Measurements from ENCODE around the gene CYRIA. TPM values are rescaled to one million over a fixed set of nuclear protein-coding genes. Genes with fewer than 3 reads are reported as not detected.

Gene CYRIA
- total RNA-seq, 2 experiments from 2014 or later = 0.05 to 0.10 TPM

GRCh38 chr2:16640001-16640700 lies 25.5 kb downstream of the CYRIA start:
- H3K27ac Mint-ChIP-seq = no peak overlapping the region
- POLR2A ChIA-PET = no interaction called here
- H3K27me3 Mint-ChIP-seq = peaks cover under 1% of the 10 kb centered on the region
- CTCF ChIA-PET = no interaction called here
- no peak for DNase-seq
- no peak overlapping the region for H3K4me3 Mint-ChIP-seq
- H3K9me3 Mint-ChIP-seq = no peaks in the 10 kb centered on the region
- peaks cover 9% of the 10 kb centered on the region for H3K4me1 Mint-ChIP-seq
- H3K36me3 Mint-ChIP-seq (ENCODE audit: low read depth) = no peaks in the 10 kb centered on the region

DNA sequence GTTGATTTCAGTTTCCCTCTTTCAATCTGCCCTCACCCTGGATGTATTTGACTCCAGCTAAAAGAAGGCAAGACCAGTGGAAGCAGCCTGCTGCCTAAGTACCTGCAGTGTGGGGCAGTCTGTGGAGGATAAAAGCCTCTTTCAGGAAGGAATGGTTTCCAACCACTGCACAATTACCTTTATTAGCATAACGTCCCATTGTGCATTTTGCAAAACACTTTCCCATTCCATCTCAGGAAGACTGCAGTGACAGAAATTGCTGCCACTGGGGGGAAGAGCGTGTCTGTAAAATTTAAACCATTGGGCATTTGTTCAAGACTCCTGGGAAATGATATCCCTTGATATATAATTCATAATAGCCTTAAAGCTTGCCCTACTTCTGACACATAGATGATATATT lies 26.2 kb downstream of the CYRIA start:
- Mint-ChIP-seq H3K4me1 (peaks cover 9% of the 10 kb centered on the region), H3K27ac (no peak overlapping the region), H3K36me3 (ENCODE audit: low read depth) (no peaks in the 10 kb centered on the region), H3K9me3 (no peaks in the 10 kb centered on the region), H3K27me3 (peaks cover 3% of the 10 kb centered on the region), H3K4me3 (no peak overlapping the region)
- ChIA-PET POLR2A (no interaction called here), CTCF (no interaction called here)
- no peak for DNase-seq

DNA sequence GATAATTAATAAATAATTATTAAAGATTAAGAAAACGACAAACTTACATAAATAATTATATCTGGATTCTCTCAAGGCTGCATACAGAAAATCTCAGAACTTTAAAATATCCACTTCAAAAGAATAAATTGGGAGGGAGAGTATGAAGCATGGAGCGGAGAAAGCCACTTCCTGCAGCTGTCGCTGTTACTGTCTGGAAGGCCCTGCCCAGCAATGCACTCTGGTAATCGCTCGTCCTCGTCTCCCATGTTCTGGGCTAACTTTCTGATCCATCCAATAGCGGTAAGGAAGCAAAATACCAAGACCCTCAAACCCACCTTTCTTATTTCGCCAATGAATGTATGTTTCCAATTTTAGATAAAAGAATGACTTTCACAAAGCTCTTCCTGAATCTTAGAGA lies 26.7 kb downstream of the CYRIA start:
- no peak for DNase-seq
- no peak overlapping the region for H3K4me3 Mint-ChIP-seq
- ChIA-PET CTCF (no interaction called here), POLR2A (no interaction called here)
- no peaks in the 10 kb centered on the region for H3K36me3 Mint-ChIP-seq (ENCODE audit: low read depth)
- H3K4me1 Mint-ChIP-seq = peaks cover 9% of the 10 kb centered on the region
- peaks cover 3% of the 10 kb centered on the region for H3K27me3 Mint-ChIP-seq
- no peak overlapping the region for H3K27ac Mint-ChIP-seq
- H3K9me3 Mint-ChIP-seq = no peaks in the 10 kb centered on the region

GRCh38 chr2:16637304-16637703 lies 28.3 kb downstream of the CYRIA start:
- Mint-ChIP-seq H3K4me3 (no peak overlapping the region), H3K9me3 (no peaks in the 10 kb centered on the region), H3K36me3 (ENCODE audit: low read depth) (no peaks in the 10 kb centered on the region), H3K27ac (no peak overlapping the region), H3K4me1 (peaks cover 9% of the 10 kb centered on the region), H3K27me3 (peaks cover 3% of the 10 kb centered on the region)
- ChIA-PET POLR2A (no interaction called here), CTCF (no interaction called here)
- no peak for DNase-seq

- no peaks in the 10 kb centered on the region for H3K36me3 Mint-ChIP-seq (ENCODE audit: low read depth)
- POLR2A ChIA-PET = no interaction called here
- no peak overlapping the region for H3K4me3 Mint-ChIP-seq
These were observed 29.6 kb downstream of the CYRIA start for GRCh38 chr2:16635791-16636699.

DNA sequence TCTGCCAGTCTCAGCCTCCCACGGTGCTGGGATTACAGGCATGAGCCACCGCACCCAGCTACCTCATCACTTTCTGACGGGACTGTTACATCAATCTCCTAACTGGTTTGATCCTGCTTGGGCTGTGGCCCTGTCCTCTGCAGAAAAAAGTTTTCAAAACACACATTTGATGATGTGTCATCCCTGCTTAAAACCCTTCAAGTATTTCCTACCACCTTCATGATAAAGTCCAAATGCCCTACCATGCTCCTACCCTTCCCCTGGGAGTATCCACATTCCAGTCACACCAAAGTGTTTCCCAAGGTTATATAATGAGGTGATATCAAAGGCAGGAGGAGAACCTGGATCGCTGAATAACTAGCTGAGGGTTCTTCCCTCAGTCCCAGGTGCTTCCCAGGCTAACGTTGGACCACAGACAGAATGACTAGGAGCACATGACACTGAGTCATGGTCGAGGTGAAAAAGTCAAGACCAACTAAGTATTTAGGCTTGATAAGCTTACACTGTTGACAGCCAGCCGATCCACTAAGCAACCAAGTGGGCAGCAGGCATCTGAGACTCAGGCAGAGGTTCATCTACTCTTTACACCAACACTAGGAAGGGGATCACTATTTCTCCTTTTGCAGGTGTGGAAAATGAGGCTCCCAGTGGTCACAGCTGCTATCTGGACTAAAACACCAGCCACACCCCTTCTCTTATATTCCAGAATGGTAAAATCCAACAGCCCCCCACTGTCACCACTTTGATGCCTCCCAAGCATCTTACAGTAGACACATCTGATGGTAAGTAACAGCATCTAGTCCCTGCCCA lies 31.8 kb downstream of the CYRIA start:
- peaks cover 3% of the 10 kb centered on the region for H3K27me3 Mint-ChIP-seq
- POLR2A ChIA-PET = no interaction called here

More at GRCh38 chr2:16635791-16636699, 29.6 kb downstream of the CYRIA start:
- H3K27ac Mint-ChIP-seq = no peak overlapping the region
- H3K4me1 Mint-ChIP-seq = peaks cover 9% of the 10 kb centered on the region
- no peaks in the 10 kb centered on the region for H3K9me3 Mint-ChIP-seq
- peaks cover 3% of the 10 kb centered on the region for H3K27me3 Mint-ChIP-seq
- DNase-seq = no peak
- CTCF ChIA-PET = no interaction called here

DNA sequence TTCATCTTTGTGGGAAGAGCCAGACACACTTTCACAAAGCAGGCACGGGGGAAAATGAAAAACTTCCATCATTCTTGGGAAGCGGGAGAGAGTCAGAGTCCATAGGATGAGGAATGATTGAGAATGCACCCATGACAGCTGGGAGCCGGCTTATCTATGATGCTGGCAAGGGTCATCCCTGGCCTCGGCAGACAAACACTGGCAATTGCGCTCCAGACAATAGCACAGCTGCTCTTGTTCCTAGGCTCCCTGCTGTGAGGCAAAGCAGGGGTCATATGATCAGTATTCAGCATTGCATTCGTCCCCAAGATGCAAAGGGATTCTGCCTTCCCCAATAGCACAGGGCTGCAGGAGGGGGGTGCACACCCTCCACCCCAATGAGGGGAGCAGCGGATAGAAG lies 33.0 kb downstream of the CYRIA start:
- no peaks in the 10 kb centered on the region for H3K4me1 Mint-ChIP-seq
- POLR2A ChIA-PET = no interaction called here
- H3K36me3 Mint-ChIP-seq (ENCODE audit: low read depth) = no peaks in the 10 kb centered on the region
- no peak overlapping the region for H3K27ac Mint-ChIP-seq
- CTCF ChIA-PET = no interaction called here
- H3K4me3 Mint-ChIP-seq = no peak overlapping the region
- DNase-seq = no peak
- peaks cover 3% of the 10 kb centered on the region for H3K27me3 Mint-ChIP-seq
- no peaks in the 10 kb centered on the region for H3K9me3 Mint-ChIP-seq

More for the DNA sequence above, 31.8 kb downstream of the CYRIA start:
- Mint-ChIP-seq H3K9me3 (no peaks in the 10 kb centered on the region), H3K27ac (no peak overlapping the region), H3K4me1 (peaks cover 9% of the 10 kb centered on the region), H3K4me3 (no peak overlapping the region), H3K36me3 (ENCODE audit: low read depth) (no peaks in the 10 kb centered on the region)
- no peak for DNase-seq
- CTCF ChIA-PET = no interaction called here

DNA sequence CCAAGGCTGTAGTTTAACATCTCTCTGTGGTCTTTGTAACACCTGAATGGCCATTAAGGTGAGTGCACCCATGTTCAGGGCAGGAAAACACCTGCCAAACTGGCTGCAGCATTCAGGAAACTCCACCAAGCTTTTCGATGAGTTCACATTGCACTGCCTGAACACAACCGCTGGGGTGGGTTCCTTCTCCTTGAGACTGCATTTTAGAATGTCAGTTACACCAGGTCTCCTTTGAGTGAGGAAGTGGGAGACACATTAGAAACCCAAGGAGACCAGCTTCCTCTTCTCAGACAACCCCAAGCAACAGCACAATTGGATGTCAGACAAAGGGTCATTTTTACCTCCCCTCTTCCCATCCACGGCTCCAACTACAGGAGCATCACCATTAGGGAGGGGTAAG lies 35.2 kb downstream of the CYRIA start:
- H3K27ac Mint-ChIP-seq = no peak overlapping the region
- H3K4me1 Mint-ChIP-seq = peaks cover under 1% of the 10 kb centered on the region
- no peaks in the 10 kb centered on the region for H3K9me3 Mint-ChIP-seq
- DNase-seq = no peak
- H3K4me3 Mint-ChIP-seq = no peak overlapping the region
- ChIA-PET POLR2A (no interaction called here), CTCF (interaction anchor here (1.4 kb wide), 1 partner anchor 21 kb away, joined by 4 read pairs; no protein-coding TSS in a partner anchor)
- no peaks in the 10 kb centered on the region for H3K36me3 Mint-ChIP-seq (ENCODE audit: low read depth)
- H3K27me3 Mint-ChIP-seq = peaks cover 3% of the 10 kb centered on the region

- no peak for DNase-seq
- Mint-ChIP-seq H3K9me3 (no peaks in the 10 kb centered on the region), H3K27ac (no peak overlapping the region), H3K4me1 (peaks cover 7% of the 10 kb centered on the region), H3K36me3 (ENCODE audit: low read depth) (no peaks in the 10 kb centered on the region), H3K27me3 (no peaks in the 10 kb centered on the region), H3K4me3 (no peak overlapping the region)
- ChIA-PET POLR2A (no interaction called here), CTCF (interaction anchor here (1.4 kb wide), 1 partner anchor 21 kb away, joined by 4 read pairs; no protein-coding TSS in a partner anchor)
These were observed 35.9 kb downstream of the CYRIA start for GRCh38 chr2:16629770-16630169.

DNA sequence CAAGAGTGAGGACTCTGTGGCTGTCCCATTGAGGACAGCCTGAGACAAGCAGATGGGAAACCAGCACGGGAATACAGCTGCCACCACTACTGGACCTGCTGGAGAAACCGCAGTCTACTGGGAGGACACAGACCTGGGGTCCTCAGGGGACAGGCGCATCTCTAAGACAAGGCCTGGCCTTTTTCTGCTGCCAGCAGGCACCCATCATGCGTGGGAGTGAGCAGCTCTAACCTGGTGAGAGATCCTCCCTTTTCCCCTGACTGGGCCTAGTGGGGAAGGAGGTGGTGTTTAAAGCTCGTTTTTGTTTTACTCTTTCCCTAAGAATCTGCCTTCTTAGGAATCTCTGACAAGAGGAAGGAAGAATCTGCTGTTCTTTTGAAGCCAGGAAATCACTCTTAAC lies 36.6 kb downstream of the CYRIA start:
- DNase-seq = no peak
- CTCF ChIA-PET = interaction anchor here (1.7 kb wide), 1 partner anchor 128 kb away, joined by 4 read pairs; no protein-coding TSS in a partner anchor
- Mint-ChIP-seq H3K27me3 (no peaks in the 10 kb centered on the region), H3K9me3 (no peaks in the 10 kb centered on the region), H3K4me1 (peaks cover 11% of the 10 kb centered on the region), H3K4me3 (no peak overlapping the region), H3K27ac (no peak overlapping the region), H3K36me3 (ENCODE audit: low read depth) (no peaks in the 10 kb centered on the region)
- POLR2A ChIA-PET = no interaction called here

GRCh38 chr2:16628314-16628713 lies 37.3 kb downstream of the CYRIA start:
- H3K27me3 Mint-ChIP-seq = no peaks in the 10 kb centered on the region
- no peak for DNase-seq
- POLR2A ChIA-PET = no interaction called here
- H3K27ac Mint-ChIP-seq = no peak overlapping the region
- H3K4me1 Mint-ChIP-seq = peaks cover 18% of the 10 kb centered on the region
- H3K36me3 Mint-ChIP-seq (ENCODE audit: low read depth) = no peaks in the 10 kb centered on the region
- CTCF ChIA-PET = interaction anchor here (1.7 kb wide), 1 partner anchor 129 kb away, joined by 4 read pairs; no protein-coding TSS in a partner anchor
- H3K9me3 Mint-ChIP-seq = no peaks in the 10 kb centered on the region
- H3K4me3 Mint-ChIP-seq = no peak overlapping the region

DNA sequence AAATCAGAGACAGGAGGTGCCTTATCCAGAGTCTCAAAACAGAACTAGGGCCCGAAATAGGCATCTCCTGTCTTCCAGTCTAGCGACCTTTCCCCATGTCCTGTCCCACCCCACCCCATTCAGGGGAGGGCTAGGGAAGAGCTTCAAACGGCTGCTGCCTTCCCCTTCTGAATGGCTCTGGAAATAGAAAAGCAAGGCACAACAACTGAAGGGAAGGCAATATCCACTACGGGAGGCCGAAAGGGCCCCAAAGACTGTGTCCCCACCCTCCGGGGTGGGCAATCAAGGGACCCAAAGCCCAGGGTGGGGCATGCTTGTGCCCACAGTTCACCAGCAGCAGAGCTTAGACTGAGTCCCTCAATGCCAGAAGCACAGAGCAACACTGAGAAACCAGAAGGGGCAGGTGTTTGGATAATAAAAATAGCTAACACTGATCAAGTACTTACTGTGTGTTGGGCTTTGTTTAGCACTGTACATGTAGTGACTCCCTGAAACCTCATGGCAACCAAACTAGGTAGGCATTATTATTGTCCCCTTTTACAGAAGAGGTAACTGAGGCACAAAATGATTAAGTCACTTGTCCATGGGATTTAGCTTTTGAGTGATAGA lies 38.5 kb downstream of the CYRIA start:
- ChIA-PET CTCF (no interaction called here), POLR2A (no interaction called here)
- no peak overlapping the region for H3K27ac Mint-ChIP-seq
- peaks cover 30% of the 10 kb centered on the region for H3K4me1 Mint-ChIP-seq
- DNase-seq = no peak
- H3K4me3 Mint-ChIP-seq = no peak overlapping the region
- no peaks in the 10 kb centered on the region for H3K9me3 Mint-ChIP-seq
- no peaks in the 10 kb centered on the region for H3K36me3 Mint-ChIP-seq (ENCODE audit: low read depth)
- peaks cover 1% of the 10 kb centered on the region for H3K27me3 Mint-ChIP-seq

- no peak overlapping the region for H3K27ac Mint-ChIP-seq
- peaks cover 1% of the 10 kb centered on the region for H3K27me3 Mint-ChIP-seq
- no peaks in the 10 kb centered on the region for H3K36me3 Mint-ChIP-seq (ENCODE audit: low read depth)
- ChIA-PET CTCF (no interaction called here), POLR2A (no interaction called here)
- no peaks in the 10 kb centered on the region for H3K9me3 Mint-ChIP-seq
- no peak for DNase-seq
- H3K4me1 Mint-ChIP-seq = peaks cover 33% of the 10 kb centered on the region
- H3K4me3 Mint-ChIP-seq = no peak overlapping the region
These were observed 39.1 kb downstream of the CYRIA start for GRCh38 chr2:16626497-16626896.
